IMR-90 (cell line): ENCODE results near the gene IL5RA. TPM values are rescaled to one million over a fixed set of nuclear protein-coding genes. Genes with fewer than 3 reads are reported as not detected.

Source experiments
- ATAC-seq: fragments of 200-7000 bp; cut with Tn5 transposase; 2 replicates; pipeline ENCODE4 v1.9.1; 2020; ENCODE audit warnings: low read depth, mild to moderate bottlenecking, moderate library complexity
- BruUV-seq: library from RNA; stranded (reverse); fragments of 400-500 nt; replicated peaks from 2 replicates; lab custom pipeline; 2021; lab: Mats Ljungman, UMichigan
- CTCF ChIA-PET: fragments of 300-600 bp; formaldehyde crosslinking; extraction: SDS; loops from one replicate; lab custom pipeline; 2021; ENCODE audit warnings: antibody characterized with exemption; lab: Yijun Ruan, JAX
- POLR2A ChIA-PET: fragments of 300-600 bp; sonication (Branson Sonifier 250); formaldehyde crosslinking; loops from one replicate; lab custom pipeline; 2022; ENCODE audit warnings: antibody characterized with exemption; ENCODE audit not compliant: unreplicated experiment; lab: Charles Lee
- DNase-seq: peaks from one replicate; pipeline ENCODE4 v3.0.0; 2013
- H2AFZ ChIP-seq: replicated peaks from 2 replicates; pipeline ENCODE3; 2013; ENCODE audit warnings: low read length, mild to moderate bottlenecking; ENCODE audit not compliant: poor library complexity
- H2AK5ac ChIP-seq: 2 replicates; pipeline ENCODE4 v1.6.1; 2013; ENCODE audit warnings: low read depth, low read length, inconsistent platforms
- H2AK9ac ChIP-seq: replicated peaks from 2 replicates; pipeline ENCODE3; 2013; ENCODE audit warnings: mild to moderate bottlenecking, low read depth, low read length, moderate library complexity; ENCODE audit not compliant: poor library complexity
- H2BK120ac ChIP-seq: 2 replicates; pipeline ENCODE4 v1.6.1; 2013; ENCODE audit warnings: low read depth, low read length, inconsistent platforms
- H2BK15ac ChIP-seq: 3 replicates; pipeline ENCODE4 v1.6.1; 2013; ENCODE audit warnings: low read depth, low read length, inconsistent platforms
- H2BK20ac ChIP-seq: 2 replicates; pipeline ENCODE4 v1.6.1; 2013; ENCODE audit warnings: low read depth, mild to moderate bottlenecking, inconsistent platforms, low read length, moderate library complexity
- H2BK5ac ChIP-seq: 2 replicates; pipeline ENCODE4 v1.6.1; 2013; ENCODE audit warnings: mild to moderate bottlenecking, low read depth, low read length, inconsistent platforms; ENCODE audit not compliant: poor library complexity, severe bottlenecking
- H3K14ac ChIP-seq: replicated peaks from 2 replicates; pipeline ENCODE4 v1.6.1; 2013; ENCODE audit warnings: low read depth, low read length, inconsistent platforms
- H3K18ac ChIP-seq: 2 replicates; pipeline ENCODE4 v1.6.1; 2013; ENCODE audit warnings: low read depth, low read length, control low read depth
- H3K23ac ChIP-seq: 2 replicates; pipeline ENCODE4 v1.6.1; 2013; ENCODE audit warnings: low read depth, low read length, inconsistent platforms
- H3K27ac ChIP-seq: 2 replicates; pipeline ENCODE4 v1.5.1; 2013; ENCODE audit warnings: mild to moderate bottlenecking, control low read depth, low read length; ENCODE audit not compliant: insufficient read depth
- H3K27me3 ChIP-seq: 2 replicates; pipeline ENCODE4 v1.6.1; 2013; ENCODE audit warnings: low read length; ENCODE audit not compliant: control insufficient read depth, insufficient read depth
- H3K36me3 ChIP-seq: 2 replicates; pipeline ENCODE4 v1.6.1; 2013; ENCODE audit warnings: low read length, mixed read lengths; ENCODE audit not compliant: control insufficient read depth, insufficient read depth
- H3K4ac ChIP-seq: 2 replicates; pipeline ENCODE4 v1.6.1; 2013; ENCODE audit warnings: low read depth, low read length, inconsistent platforms
- H3K4me1 ChIP-seq: 2 replicates; pipeline ENCODE4 v1.6.1; 2013; ENCODE audit warnings: low read length, mixed read lengths; ENCODE audit not compliant: control insufficient read depth, insufficient read depth
- H3K4me2 ChIP-seq: 2 replicates; pipeline ENCODE4 v1.6.1; 2013; ENCODE audit warnings: low read depth, mild to moderate bottlenecking, control low read depth, low read length, moderate library complexity
- H3K4me3 ChIP-seq: 2 replicates; pipeline ENCODE4 v1.5.1; 2013; ENCODE audit warnings: low read depth, mild to moderate bottlenecking, control low read depth, low read length, moderate library complexity; ENCODE audit not compliant: insufficient read depth
- H3K56ac ChIP-seq: 2 replicates; pipeline ENCODE4 v1.6.1; 2013; ENCODE audit warnings: low read length, inconsistent platforms; ENCODE audit not compliant: insufficient read depth; ENCODE audit errors: extremely low read depth
- H3K79me1 ChIP-seq, 2 experiments: 2 replicates each; pipeline ENCODE4 v1.6.1; 2013; ENCODE audit warnings: low read length in 2 of 2, inconsistent platforms in 1 of 2, low read depth in 1 of 2
- H3K9ac ChIP-seq: 2 replicates; pipeline ENCODE4 v1.6.1; 2013; ENCODE audit warnings: low read depth, low read length, control low read depth
- H3K9me1 ChIP-seq: 2 replicates; pipeline ENCODE4 v1.6.1; 2013; ENCODE audit warnings: low read length, inconsistent platforms; ENCODE audit not compliant: insufficient read depth
- H3K9me3 ChIP-seq: 2 replicates; pipeline ENCODE4 v1.6.1; 2013; ENCODE audit warnings: low read length; ENCODE audit not compliant: control insufficient read depth, insufficient read depth
- H4K20me1 ChIP-seq: 2 replicates; pipeline ENCODE4 v1.6.1; 2013; ENCODE audit warnings: low read length, inconsistent platforms; ENCODE audit not compliant: insufficient read depth
- H4K5ac ChIP-seq: 2 replicates; pipeline ENCODE4 v1.6.1; 2013; ENCODE audit warnings: mild to moderate bottlenecking, low read depth, low read length, control low read depth
- H4K8ac ChIP-seq, 2 experiments: 2 replicates each; pipeline ENCODE4 v1.6.1; 2013; ENCODE audit warnings: low read depth in 2 of 2, low read length in 2 of 2, control low read depth in 1 of 2, inconsistent platforms in 1 of 2
- H4K91ac ChIP-seq: 2 replicates; pipeline ENCODE4 v1.6.1; 2013; ENCODE audit warnings: low read depth, low read length, inconsistent platforms; ENCODE audit not compliant: insufficient read depth
- CTCF ChIP-seq: conservative IDR thresholded peaks from 2 replicates; pipeline ENCODE4 v1.5.1; 2012; ENCODE audit warnings: mild to moderate bottlenecking, low read depth, low read length, improper control_type of control experiment
- MAFK ChIP-seq: IDR thresholded peaks from 2 replicates; pipeline ENCODE4 v1.6.1; 2012; ENCODE audit warnings: low read depth, low read length, improper control_type of control experiment
- RAD21 ChIP-seq: IDR thresholded peaks from 2 replicates; pipeline ENCODE4 v1.6.1; 2012; ENCODE audit warnings: low read length, improper control_type of control experiment
- RCOR1 ChIP-seq: IDR thresholded peaks from 2 replicates; pipeline ENCODE4 v1.6.1; 2012; ENCODE audit warnings: mild to moderate bottlenecking, low read length, improper control_type of control experiment; ENCODE audit not compliant: insufficient replicate concordance
- RFX5 ChIP-seq: IDR thresholded peaks from 2 replicates; pipeline ENCODE4 v1.8.0; 2012; ENCODE audit warnings: low read depth, mild to moderate bottlenecking, low read length, moderate library complexity
- WGBS, 2 experiments: methylation state at CpG; one replicate each; pipeline versions ENCODE4 v1.1.5 to v1.1.7; 2013; ENCODE audit warnings: missing lambda C conversion rate in 2 of 2; ENCODE audit not compliant: insufficient read length in 1 of 2; ENCODE audit errors: extremely low coverage in 2 of 2; 5-methylcytosine and 5-hydroxymethylcytosine counted together
- dilution Hi-C: fragments of 300-500 bp; cut with HindIII; formaldehyde crosslinking; loops from one replicate; pipeline ENCODE4 v1.14.3; 2018; ENCODE audit warnings: low sequenced_read_pairs; ENCODE audit not compliant: unreplicated experiment
- in situ Hi-C: fragments of 300-500 bp; cut with MboI; formaldehyde crosslinking; loops from 3 replicates; pipeline ENCODE4 v1.14.3; 2019; ENCODE audit warnings: low sequenced_read_pairs, inconsistent platforms, mixed read lengths
- intact Hi-C: fragments of 100-400 bp; cut with micrococcal nuclease; formaldehyde crosslinking; loops from 2 replicates; pipeline ENCODE4 v1.10.0; 2022
- polyA plus RNA-seq, 3 experiments: library from polyadenylated mRNA; depleted of rRNA; stranded (reverse); fragments of >200 nt; gene quantifications; 2 replicates each; pipeline ENCODE4 v1.2.3, GENCODE V29; 2012; ENCODE audit warnings: low replicate concordance in 1 of 3
- total RNA-seq: library from RNA; depleted of rRNA; stranded (reverse); fragments of >200 nt; gene quantifications from 2 replicates; pipeline ENCODE4 v1.2.3, GENCODE V29; 2012

Gene IL5RA
- total and polyA plus RNA-seq, 2 of the 4 experiments (the other 2 are of a cell fraction) = not detected

- no peak overlapping the region for H3K4ac ChIP-seq
- no peak overlapping the region for H3K56ac ChIP-seq
- CTCF ChIA-PET = no interaction called here
- H3K36me3 ChIP-seq = no peaks in the 10 kb centered on the region
- no peak overlapping the region for H2BK5ac ChIP-seq
- no peaks in the 10 kb centered on the region for H3K4me1 ChIP-seq
- H3K27ac ChIP-seq = no peak overlapping the region
- no TSS peak for BruUV-seq
- TF ChIP-seq RFX5 = no peak
- TF ChIP-seq MAFK = no peak
- no peak for TF ChIP-seq CTCF
- TF ChIP-seq RAD21 = no peak
- no peak for TF ChIP-seq RCOR1
- no peak for ATAC-seq
- intact Hi-C loops (no loop called here), dilution Hi-C loops (no loop called here), in situ Hi-C loops (no loop called here)
- H3K9me1 ChIP-seq = no peaks in the 10 kb centered on the region
- no peak overlapping the region for H3K14ac ChIP-seq
- H2AK9ac ChIP-seq = no peak overlapping the region
- DNase-seq = peak; percentile 48
- no peak overlapping the region for H3K18ac ChIP-seq
- POLR2A ChIA-PET = no interaction called here
- no peak overlapping the region for H2AK5ac ChIP-seq
- H4K20me1 ChIP-seq = no peaks in the 10 kb centered on the region
- no peaks in the 10 kb centered on the region for H3K27me3 ChIP-seq
- H4K8ac ChIP-seq = no peak overlapping the region
- H3K9ac ChIP-seq = no peak overlapping the region
- H4K91ac ChIP-seq = no peak overlapping the region
- no peaks in the 10 kb centered on the region for H3K9me3 ChIP-seq
- H2BK120ac ChIP-seq = no peak overlapping the region
- 63% methylated on average over 2 of the region's 2 CpGs; no CpG with 5 or more reads in 1 of the 2 experiments for WGBS, 2 experiments
- no peak overlapping the region for H2BK15ac ChIP-seq
- H2AFZ ChIP-seq = no peak overlapping the region
- no peaks in the 10 kb centered on the region for H3K79me1 ChIP-seq
- H3K4me2 ChIP-seq = no peak overlapping the region
- no peak overlapping the region for H3K4me3 ChIP-seq
- H3K23ac ChIP-seq = no peak overlapping the region
- H2BK20ac ChIP-seq = no peak overlapping the region
- H4K5ac ChIP-seq = no peak overlapping the region
Measured at GRCh38 chr3:3065876-3066275, 44.3 kb downstream of the IL5RA start.
